Brain microvascular endothelial cell (primary cell): ENCODE results near the gene TP53INP2.
"Not testable (repeated sequence)": the region's sequence is repeated elsewhere in the genome, so short reads cannot be mapped to it uniquely, and the experiment has no call there.

Experiments
- DNase-seq: peaks from one replicate; pipeline ENCODE4 v3.0.0-alpha.2; 2020
- H3K27ac ChIP-seq: fragments of 250-450 bp; sonication (Bioruptor Pico); 2 replicates; pipeline ENCODE4 v1.5.1; 2020; ENCODE audit warnings: mild to moderate bottlenecking, moderate library complexity
- H3K27me3 ChIP-seq: fragments of 250-450 bp; sonication (Bioruptor Pico); replicated peaks from 2 replicates; pipeline ENCODE4 v1.5.1; 2020; ENCODE audit warnings: mild to moderate bottlenecking
- H3K36me3 ChIP-seq: fragments of 250-450 bp; sonication (Bioruptor Pico); replicated peaks from 2 replicates; pipeline ENCODE4 v1.5.1; 2020; ENCODE audit warnings: mild to moderate bottlenecking
- H3K4me3 ChIP-seq: 2 replicates; pipeline ENCODE4 v1.5.1; 2011; ENCODE audit warnings: low read depth, mild to moderate bottlenecking, control low read depth, low read length, moderate library complexity
- in situ Hi-C: cut with HindIII; loops from 2 replicates; pipeline ENCODE4 v1.10.0; 2017; ENCODE audit warnings: low sequenced_read_pairs, low pct_ligation_motif_present
- TF ChIP-seq, protein P1 (sequence below): IDR thresholded peaks from 2 replicates; pipeline ENCODE4 v1.5.1; 2011; ENCODE audit warnings: low read depth, mild to moderate bottlenecking, moderate library complexity, low read length, control low read depth, inconsistent platforms; ENCODE audit errors: missing control alignments

The TP53INP2 gene

DNA sequence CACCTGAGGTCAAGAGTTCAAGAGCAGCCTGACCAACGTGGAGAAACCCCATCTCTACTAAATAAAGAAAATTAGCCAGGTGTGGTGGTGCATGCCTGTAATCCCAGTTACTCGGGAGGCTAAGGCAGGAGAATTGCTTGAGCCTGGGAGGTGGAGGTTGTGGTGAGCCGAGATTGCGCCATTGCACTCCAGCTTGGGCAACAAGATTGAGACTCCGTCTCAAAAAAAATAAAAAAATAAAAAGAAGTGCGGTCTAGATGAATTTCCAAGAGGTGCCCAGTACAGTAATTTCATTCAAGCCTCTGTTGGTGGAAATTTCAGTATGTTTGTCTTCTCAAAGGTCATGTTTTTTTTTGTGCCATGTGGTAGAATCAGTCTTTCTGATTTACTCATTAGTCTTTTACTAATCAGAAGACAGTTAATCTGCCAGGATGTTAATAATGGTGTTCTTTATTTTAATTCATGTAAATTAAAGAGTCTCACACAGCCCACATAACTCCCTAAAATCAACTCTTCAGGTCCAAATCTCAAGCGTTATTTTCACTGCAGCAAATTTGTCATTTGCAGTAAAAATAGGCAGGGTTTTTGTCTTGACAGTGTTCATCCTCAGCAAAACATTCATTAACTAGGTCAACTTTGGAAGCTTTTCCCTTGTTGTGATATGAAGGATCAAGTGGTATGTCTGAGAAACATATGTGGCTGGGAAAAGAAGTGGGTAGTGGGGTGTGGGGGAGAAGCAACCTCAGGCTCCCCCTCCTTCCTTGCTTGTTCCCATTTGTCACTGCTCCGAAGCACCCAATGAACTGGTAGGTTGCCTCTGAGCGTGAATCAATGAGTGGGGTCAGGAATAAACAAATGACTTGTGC lies 13.3 kb downstream of the TP53INP2 start:
- in situ Hi-C loops = no loop called here
- Histone ChIP-seq H3K36me3 (peaks cover 8% of the 10 kb centered on the region), H3K4me3 (no peak overlapping the region), H3K27me3 (no peaks in the 10 kb centered on the region), H3K27ac (no peak overlapping the region)
- TF ChIP-seq, protein P1, sequence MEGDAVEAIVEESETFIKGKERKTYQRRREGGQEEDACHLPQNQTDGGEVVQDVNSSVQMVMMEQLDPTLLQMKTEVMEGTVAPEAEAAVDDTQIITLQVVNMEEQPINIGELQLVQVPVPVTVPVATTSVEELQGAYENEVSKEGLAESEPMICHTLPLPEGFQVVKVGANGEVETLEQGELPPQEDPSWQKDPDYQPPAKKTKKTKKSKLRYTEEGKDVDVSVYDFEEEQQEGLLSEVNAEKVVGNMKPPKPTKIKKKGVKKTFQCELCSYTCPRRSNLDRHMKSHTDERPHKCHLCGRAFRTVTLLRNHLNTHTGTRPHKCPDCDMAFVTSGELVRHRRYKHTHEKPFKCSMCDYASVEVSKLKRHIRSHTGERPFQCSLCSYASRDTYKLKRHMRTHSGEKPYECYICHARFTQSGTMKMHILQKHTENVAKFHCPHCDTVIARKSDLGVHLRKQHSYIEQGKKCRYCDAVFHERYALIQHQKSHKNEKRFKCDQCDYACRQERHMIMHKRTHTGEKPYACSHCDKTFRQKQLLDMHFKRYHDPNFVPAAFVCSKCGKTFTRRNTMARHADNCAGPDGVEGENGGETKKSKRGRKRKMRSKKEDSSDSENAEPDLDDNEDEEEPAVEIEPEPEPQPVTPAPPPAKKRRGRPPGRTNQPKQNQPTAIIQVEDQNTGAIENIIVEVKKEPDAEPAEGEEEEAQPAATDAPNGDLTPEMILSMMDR = no peak
- DNase-seq = no peak

DNA sequence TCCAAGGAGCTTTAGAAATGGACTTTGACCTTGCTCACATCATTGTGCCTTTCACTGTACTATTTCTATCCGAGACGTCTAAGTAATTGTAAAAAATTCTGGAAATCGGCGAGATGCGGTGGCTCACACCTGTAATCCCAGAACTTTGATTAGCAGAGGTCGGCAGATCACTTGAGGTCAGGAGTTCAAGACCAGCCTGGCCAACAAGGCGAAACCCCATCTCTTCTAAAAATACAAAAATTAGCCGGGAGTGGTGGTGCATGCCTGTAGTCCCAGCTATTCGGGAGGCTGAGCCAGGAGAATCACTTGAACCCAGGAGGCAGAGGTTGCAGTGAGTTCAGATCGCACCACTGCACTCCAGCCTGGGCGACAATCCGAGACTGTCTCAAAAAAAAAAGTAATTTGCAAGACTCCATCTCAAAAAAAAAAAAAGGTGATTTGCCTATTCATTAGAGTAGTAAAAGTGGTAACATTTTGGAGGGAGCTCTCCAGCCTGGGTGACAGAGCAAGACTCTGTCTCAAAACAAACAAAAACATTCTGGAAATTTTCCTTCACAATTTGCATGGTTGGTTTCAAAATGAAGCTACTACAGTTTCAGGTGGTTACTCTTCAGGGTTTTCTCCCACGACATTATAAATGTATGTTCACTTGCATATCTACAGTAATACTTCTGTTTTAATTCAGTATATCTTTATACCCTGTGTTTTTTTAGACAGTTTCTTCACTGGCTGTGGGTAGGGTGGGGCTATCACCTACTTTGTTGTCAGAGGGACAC lies 15.3 kb downstream of the TP53INP2 start:
- H3K27me3 ChIP-seq, H3K27ac ChIP-seq, DNase-seq, in situ Hi-C loops, H3K4me3 ChIP-seq: not testable (repeated sequence)
- peaks cover 12% of the 10 kb centered on the region for H3K36me3 ChIP-seq

GRCh38 chr20:34720266-34720665 lies 16.1 kb downstream of the TP53INP2 start:
- in situ Hi-C loops = no loop called here

GRCh38 chr20:34722560-34722959 lies 18.4 kb downstream of the TP53INP2 start:
- H3K4me3 ChIP-seq, H3K27me3 ChIP-seq, DNase-seq, in situ Hi-C loops, H3K27ac ChIP-seq: not testable (repeated sequence)
- H3K36me3 ChIP-seq = peaks cover 25% of the 10 kb centered on the region

More at GRCh38 chr20:34720266-34720665, 16.1 kb downstream of the TP53INP2 start:
- peaks cover 15% of the 10 kb centered on the region for H3K36me3 ChIP-seq
- DNase-seq = no peak
- TF ChIP-seq, protein P1 = no peak
- no peak overlapping the region for H3K27ac ChIP-seq
- no peak overlapping the region for H3K4me3 ChIP-seq
- no peaks in the 10 kb centered on the region for H3K27me3 ChIP-seq

DNA sequence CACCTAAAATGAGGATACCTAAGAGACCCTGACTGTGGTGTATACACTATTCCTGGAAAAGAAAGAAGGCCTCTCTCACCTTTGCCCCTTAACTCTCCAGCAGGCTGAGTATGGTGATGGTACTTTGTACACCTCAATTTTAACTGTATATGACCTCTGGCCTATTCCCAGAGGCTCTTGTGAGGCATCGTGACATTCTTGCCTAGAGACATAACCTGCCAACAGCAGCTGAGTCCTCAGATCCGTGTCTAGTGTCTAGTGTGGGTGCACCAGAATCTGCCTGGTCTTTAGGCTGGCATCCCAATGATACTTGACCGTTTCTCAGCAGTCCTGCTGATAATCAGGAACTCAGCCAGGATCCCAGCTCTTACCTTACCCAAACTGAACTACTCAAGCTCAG lies 20.0 kb downstream of the TP53INP2 start:
- no peak for DNase-seq
- H3K27me3 ChIP-seq = no peaks in the 10 kb centered on the region
- in situ Hi-C loops = no loop called here
- peaks cover 25% of the 10 kb centered on the region for H3K36me3 ChIP-seq
- TF ChIP-seq, protein P1 = no peak
- H3K4me3 ChIP-seq = no peak overlapping the region
- no peak overlapping the region for H3K27ac ChIP-seq

- no peak for DNase-seq
- H3K36me3 ChIP-seq = peaks cover 16% of the 10 kb centered on the region
- H3K27me3 ChIP-seq = no peaks in the 10 kb centered on the region
- H3K4me3 ChIP-seq = no peak overlapping the region
- no peak overlapping the region for H3K27ac ChIP-seq
- TF ChIP-seq, protein P1 = no peak
- in situ Hi-C loops = no loop called here
These were observed 25.3 kb downstream of the TP53INP2 start for GRCh38 chr20:34729416-34729815.
